Measurements from ENCODE around the gene OR2AG1.

The OR2AG1 gene

DNA sequence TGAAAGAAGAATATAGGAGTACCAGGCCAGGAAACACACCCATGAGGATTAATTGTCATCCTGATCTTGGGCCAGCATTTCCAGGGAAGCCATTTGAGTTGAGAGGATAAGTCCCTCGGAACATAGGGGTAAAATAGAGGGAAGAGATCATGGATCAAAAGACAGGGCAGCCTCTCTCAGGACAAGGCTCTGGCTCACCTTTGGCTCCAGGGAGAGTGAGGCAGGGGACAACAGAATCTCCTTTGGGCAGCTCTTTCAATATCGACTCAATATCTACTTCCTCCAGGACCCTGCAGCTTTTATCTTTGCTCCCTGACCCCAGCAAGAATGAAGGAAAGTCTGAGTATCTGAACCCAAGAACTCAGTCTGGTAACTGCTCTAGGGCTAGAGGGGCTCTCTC lies at the start of gene OR2AG1:
Gene OR2AG1 (plus strand): TSS at position 301 of the 400 bp plus-strand sequence. CDS start 2,018 bp downstream, outside the sequence.
- TF ChIP-seq, protein P1, sequence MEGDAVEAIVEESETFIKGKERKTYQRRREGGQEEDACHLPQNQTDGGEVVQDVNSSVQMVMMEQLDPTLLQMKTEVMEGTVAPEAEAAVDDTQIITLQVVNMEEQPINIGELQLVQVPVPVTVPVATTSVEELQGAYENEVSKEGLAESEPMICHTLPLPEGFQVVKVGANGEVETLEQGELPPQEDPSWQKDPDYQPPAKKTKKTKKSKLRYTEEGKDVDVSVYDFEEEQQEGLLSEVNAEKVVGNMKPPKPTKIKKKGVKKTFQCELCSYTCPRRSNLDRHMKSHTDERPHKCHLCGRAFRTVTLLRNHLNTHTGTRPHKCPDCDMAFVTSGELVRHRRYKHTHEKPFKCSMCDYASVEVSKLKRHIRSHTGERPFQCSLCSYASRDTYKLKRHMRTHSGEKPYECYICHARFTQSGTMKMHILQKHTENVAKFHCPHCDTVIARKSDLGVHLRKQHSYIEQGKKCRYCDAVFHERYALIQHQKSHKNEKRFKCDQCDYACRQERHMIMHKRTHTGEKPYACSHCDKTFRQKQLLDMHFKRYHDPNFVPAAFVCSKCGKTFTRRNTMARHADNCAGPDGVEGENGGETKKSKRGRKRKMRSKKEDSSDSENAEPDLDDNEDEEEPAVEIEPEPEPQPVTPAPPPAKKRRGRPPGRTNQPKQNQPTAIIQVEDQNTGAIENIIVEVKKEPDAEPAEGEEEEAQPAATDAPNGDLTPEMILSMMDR (IDR thresholded peaks at IDR 0.05; ENCODE audit: control insufficient read depth, insufficient read depth, low read depth, low read length, missing control alignments): no peak
- no peak within 1 kb of the TSS for H3K4me3 ChIP-seq (ENCODE audit: control insufficient read depth, low read depth, low read length)
- DNase-seq (ENCODE audit: low read depth): no peak

- TF ChIP-seq, protein P1 (IDR thresholded peaks at IDR 0.05; ENCODE audit: control insufficient read depth, insufficient read depth, low read depth, low read length, missing control alignments): no peak
- no peak overlapping the region for H3K4me3 ChIP-seq (ENCODE audit: control insufficient read depth, low read depth, low read length)
- no peak for DNase-seq (ENCODE audit: low read depth)
Observed at GRCh38 chr11:6733326-6734275, 49.2 kb upstream of the OR2AG1 start.

DNA sequence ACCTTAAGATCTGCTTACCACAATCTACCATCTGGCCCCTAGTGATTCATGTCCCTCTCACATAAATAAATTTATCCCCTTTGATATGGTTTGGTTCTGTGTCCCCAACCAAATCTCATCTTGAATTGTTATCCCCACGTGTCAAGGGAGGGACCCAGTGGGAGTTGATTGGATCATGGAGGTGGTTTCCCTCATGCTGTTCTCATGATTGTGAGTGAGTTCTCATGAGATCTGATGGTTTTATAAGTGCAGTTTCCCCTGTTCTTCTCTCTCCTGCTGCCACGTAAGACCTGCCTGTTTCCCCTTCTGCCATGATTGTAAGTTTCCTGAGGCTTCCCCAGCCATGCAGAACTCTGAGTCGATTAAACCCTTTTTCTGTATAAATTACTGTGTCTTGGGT lies 48.2 kb upstream of the OR2AG1 start:
- no peak overlapping the region for H3K4me3 ChIP-seq (ENCODE audit: control insufficient read depth, low read depth, low read length)
- no peak for DNase-seq (ENCODE audit: low read depth)
- TF ChIP-seq, protein P1 (IDR thresholded peaks at IDR 0.05; ENCODE audit: control insufficient read depth, insufficient read depth, low read depth, low read length, missing control alignments): no peak

DNA sequence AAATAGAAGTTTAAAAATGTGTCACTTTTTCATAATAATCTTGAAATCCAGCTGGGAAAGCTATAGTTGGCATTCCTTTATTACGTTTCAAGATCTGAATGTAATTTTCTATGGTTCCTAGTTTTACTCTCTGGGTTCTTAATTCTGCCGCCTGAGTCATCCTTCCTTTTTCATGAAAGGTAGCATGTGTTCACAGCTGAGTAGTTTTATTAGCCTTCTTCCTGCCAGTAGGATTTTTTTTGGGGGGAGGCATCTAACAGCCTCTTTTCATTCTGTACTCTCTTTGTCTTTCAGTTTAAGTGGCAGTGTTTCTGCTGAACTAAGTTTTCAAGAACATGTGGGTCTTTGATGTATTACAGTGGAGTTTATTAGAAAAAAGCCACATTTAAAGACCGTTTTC lies 47.5 kb upstream of the OR2AG1 start:
- no peak for DNase-seq (ENCODE audit: low read depth)
- no peak overlapping the region for H3K4me3 ChIP-seq (ENCODE audit: control insufficient read depth, low read depth, low read length)
- TF ChIP-seq, protein P1 (IDR thresholded peaks at IDR 0.05; ENCODE audit: control insufficient read depth, insufficient read depth, low read depth, low read length, missing control alignments): no peak

- no peak overlapping the region for H3K4me3 ChIP-seq (ENCODE audit: control insufficient read depth, low read depth, low read length)
- TF ChIP-seq, protein P1 (IDR thresholded peaks at IDR 0.05; ENCODE audit: control insufficient read depth, insufficient read depth, low read depth, low read length, missing control alignments): no peak
- DNase-seq (ENCODE audit: low read depth): no peak
Observed at GRCh38 chr11:6736495-6737121, 46.2 kb upstream of the OR2AG1 start.

- peak; percentile 3 for DNase-seq (ENCODE audit: low read depth)
- TF ChIP-seq, protein P1 (IDR thresholded peaks at IDR 0.05; ENCODE audit: control insufficient read depth, insufficient read depth, low read depth, low read length, missing control alignments): peak; percentile 66
- no peak overlapping the region for H3K4me3 ChIP-seq (ENCODE audit: control insufficient read depth, low read depth, low read length)
Observed at GRCh38 chr11:6737872-6738466, 44.9 kb upstream of the OR2AG1 start.

Measured in AG09309 (cell line).